ENCODE data around the gene GAMT.

DNA sequence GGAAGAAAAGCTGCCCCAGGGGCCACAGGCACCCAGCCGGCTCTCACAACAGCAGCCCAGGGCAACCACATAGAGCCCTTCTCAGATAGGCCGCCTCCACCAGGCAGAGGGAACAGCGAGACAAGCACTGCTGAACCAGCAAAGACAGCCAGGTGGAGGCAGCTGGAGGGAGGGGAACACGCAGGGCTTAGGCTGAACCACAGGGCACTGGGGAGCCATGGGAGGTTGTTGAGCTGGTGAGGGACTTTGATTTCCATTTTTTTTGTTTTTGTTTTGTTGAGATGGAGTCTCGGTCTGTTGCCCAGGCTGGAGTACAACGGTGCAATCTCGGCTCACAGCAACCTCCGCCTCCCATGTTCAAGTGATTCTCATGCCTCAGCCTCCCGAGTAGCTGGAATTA lies 3.5 kb downstream of the GAMT start:
- TF ChIP-seq POLR2AphosphoS5 (IDR thresholded peaks at IDR 0.05; ENCODE audit: low read depth, low read length) (no peak), POLR2A (IDR thresholded peaks at IDR 0.05; ENCODE audit: low read depth, low read length) (no peak), TAF1 (IDR thresholded peaks at IDR 0.05; ENCODE audit: borderline replicate concordance, low read depth, low read length) (no peak)
